ENCODE results near the gene ANGPTL8.

ANGPTL8 gene

DNA sequence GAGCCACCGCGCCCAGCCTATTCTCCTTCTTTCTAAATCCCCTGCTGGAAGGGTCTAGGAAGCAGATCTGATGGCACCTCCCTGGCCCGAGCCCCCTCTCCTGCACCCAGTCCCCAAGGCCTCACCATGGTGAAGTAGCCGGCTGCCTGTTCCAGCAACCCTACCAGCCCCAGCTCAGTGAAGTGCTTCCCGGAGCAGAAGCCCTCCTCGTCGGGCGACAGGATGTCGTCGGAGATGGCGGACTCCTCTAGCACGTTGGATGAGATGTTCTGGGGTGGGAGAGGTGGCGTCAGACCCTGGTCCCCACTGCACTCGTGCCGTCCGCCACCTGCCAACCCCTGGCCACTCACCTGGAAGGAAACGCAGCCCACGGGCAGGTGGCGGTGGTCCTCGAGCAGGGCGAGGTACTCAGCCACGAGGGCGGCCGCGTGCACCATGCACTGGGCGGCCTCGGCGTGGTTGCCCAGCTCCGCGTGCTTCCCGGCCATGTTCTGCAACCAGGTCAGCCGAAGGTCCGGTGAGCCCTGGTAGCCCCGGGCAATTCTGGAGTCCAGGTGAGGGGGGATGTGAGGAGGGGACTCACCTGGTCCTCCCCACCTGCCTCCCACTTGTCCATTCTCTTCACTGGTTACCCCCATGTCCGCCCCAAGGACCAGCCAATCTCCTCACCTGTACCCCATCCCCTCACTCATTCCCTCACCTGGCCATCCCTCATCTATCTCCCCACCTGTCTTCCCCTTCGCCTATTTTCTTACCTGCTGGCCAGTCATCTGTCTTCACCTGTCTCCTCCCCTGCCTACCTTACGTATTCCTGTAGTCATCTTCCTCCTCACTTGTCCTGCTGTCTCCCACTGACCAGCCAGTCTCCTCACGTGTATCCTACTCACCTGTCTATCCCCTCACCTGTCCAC is 30.6 kb upstream of the ANGPTL8 start:
- Mint-ChIP-seq H3K4me1 (no peaks in the 10 kb centered on the region), H3K4me3 (no peak overlapping the region), H3K27ac (no peak overlapping the region), H3K27me3 (ENCODE audit: low read depth, poor library complexity) (peaks cover 6% of the 10 kb centered on the region), H3K9me3 (no peaks in the 10 kb centered on the region), H3K36me3 (ENCODE audit: low read depth) (peaks cover 27% of the 10 kb centered on the region)
- no peak for DNase-seq
- TF ChIP-seq, protein P1, sequence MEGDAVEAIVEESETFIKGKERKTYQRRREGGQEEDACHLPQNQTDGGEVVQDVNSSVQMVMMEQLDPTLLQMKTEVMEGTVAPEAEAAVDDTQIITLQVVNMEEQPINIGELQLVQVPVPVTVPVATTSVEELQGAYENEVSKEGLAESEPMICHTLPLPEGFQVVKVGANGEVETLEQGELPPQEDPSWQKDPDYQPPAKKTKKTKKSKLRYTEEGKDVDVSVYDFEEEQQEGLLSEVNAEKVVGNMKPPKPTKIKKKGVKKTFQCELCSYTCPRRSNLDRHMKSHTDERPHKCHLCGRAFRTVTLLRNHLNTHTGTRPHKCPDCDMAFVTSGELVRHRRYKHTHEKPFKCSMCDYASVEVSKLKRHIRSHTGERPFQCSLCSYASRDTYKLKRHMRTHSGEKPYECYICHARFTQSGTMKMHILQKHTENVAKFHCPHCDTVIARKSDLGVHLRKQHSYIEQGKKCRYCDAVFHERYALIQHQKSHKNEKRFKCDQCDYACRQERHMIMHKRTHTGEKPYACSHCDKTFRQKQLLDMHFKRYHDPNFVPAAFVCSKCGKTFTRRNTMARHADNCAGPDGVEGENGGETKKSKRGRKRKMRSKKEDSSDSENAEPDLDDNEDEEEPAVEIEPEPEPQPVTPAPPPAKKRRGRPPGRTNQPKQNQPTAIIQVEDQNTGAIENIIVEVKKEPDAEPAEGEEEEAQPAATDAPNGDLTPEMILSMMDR (IDR thresholded peaks at IDR 0.05), result no peak

DNA sequence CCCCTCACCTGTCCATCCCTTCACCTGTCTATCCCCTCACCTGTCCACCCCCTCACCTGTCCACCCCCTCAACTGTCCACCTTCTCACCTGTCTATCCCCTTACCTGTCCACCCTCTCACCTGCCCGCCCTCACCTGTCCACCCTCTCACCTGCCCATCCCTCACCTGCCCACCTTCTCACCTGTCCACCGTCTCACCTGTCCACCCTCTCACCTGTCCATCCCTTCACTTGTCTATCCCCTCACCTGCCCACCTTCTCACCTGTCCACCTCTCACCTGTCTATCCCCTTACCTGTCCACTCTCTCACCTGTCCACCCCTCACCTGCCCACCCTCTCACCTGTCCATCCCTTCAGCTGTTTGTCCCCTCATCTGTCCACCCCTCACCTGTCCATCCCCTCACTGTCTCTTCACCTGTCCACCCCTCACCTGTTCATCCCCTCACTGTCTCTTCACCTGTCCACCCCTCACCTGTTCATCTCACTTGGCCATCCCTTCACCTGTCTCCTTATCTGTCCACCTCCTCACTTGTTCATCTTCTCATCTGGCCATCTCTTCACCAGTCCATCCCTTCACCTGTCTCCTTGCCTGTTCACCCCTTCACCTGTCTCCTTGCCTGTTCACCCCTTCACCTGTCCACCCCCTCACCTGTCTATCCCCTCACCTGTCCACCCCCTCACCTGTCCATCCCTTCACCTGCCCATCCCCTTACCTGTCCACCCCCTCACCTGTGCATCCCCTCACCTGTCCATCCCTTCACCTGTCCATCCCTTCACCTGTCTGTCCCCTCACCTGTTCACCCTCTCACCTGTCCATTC is 29.4 kb upstream of the ANGPTL8 start:
- TF ChIP-seq, protein P1 (IDR thresholded peaks at IDR 0.05), result no peak

DNA sequence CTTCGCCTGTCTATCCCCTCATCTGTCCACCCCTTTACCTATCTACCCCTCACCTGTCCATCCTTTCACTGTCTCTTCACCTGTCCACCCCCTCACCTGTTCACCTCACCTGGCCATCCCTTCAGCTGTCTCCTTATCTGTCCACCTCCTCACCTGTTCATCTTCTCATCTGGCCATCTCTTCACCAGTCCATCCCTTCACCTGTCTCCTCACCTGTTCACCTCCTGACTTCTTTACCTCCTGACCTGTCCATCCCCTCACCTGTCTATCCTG is 28.8 kb upstream of the ANGPTL8 start:
- Mint-ChIP-seq H3K9me3 (no peaks in the 10 kb centered on the region), H3K4me1 (no peaks in the 10 kb centered on the region), H3K27ac (no peak overlapping the region), H3K4me3 (no peak overlapping the region), H3K36me3 (ENCODE audit: low read depth) (peaks cover 37% of the 10 kb centered on the region), H3K27me3 (ENCODE audit: low read depth, poor library complexity) (peaks cover 6% of the 10 kb centered on the region)
- no peak for DNase-seq
- TF ChIP-seq, protein P1 (IDR thresholded peaks at IDR 0.05), result no peak

More for the DNA sequence above, 29.4 kb upstream of the ANGPTL8 start:
- no peak overlapping the region for H3K4me3 Mint-ChIP-seq
- H3K9me3 Mint-ChIP-seq, result no peaks in the 10 kb centered on the region
- H3K36me3 Mint-ChIP-seq (ENCODE audit: low read depth), result peaks cover 32% of the 10 kb centered on the region
- no peaks in the 10 kb centered on the region for H3K4me1 Mint-ChIP-seq
- H3K27ac Mint-ChIP-seq, result no peak overlapping the region
- no peak for DNase-seq
- peaks cover 6% of the 10 kb centered on the region for H3K27me3 Mint-ChIP-seq (ENCODE audit: low read depth, poor library complexity)

DNA sequence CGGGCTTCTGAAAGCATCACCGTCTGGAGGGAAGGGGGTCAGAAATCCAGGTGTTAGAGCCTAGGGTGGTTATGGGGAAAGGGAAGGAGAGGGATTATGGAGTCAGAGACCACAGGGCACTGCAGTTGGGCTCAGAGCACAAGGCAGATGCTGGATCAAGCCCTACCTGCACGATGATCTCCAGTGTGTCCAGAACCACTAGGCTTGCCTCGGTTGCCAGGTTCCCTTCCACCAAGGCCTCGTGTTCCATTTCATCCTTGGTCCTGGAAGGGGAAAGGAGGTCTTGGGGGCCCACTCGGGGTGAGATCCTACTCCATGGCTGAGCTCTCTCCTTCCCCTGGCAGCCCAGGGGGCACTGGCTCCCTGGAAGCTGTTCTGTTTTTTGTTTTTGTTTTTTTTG is 25.0 kb upstream of the ANGPTL8 start:
- Mint-ChIP-seq H3K27me3 (ENCODE audit: low read depth, poor library complexity) (peaks cover 6% of the 10 kb centered on the region), H3K9me3 (no peaks in the 10 kb centered on the region), H3K36me3 (ENCODE audit: low read depth) (peaks cover 40% of the 10 kb centered on the region), H3K4me3 (no peak overlapping the region), H3K4me1 (no peaks in the 10 kb centered on the region), H3K27ac (no peak overlapping the region)
- no peak for DNase-seq
- TF ChIP-seq, protein P1 (IDR thresholded peaks at IDR 0.05), result no peak

DNA sequence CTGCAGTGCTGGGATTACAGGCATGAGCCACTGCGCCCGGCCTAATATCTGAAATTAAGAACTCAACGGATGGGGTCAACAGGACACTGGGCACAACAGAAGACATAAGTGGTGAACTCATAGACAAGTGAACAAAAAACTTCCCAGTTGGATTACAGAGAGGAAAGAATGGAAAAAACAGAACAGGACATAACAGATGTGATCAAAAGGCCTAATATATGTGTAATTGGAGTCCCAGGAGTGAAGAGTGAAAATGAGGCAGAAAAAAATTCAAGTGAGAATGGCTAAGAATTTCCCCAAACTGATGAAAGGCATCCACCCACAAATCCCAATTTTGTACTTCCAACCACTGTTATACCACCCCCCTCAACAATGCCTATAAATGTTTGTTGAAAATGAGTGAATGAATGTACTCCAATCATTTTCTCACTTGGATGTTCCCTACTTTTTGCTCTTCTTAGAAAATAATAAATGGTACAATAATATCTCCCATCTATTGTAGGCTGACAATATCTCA is 18.3 kb upstream of the ANGPTL8 start:
- TF ChIP-seq, protein P1 (IDR thresholded peaks at IDR 0.05), result no peak
- no peak for DNase-seq
- no peaks in the 10 kb centered on the region for H3K27me3 Mint-ChIP-seq (ENCODE audit: low read depth, poor library complexity)
- H3K36me3 Mint-ChIP-seq (ENCODE audit: low read depth), result peaks cover 55% of the 10 kb centered on the region
- H3K27ac Mint-ChIP-seq, result no peak overlapping the region
- peaks cover 31% of the 10 kb centered on the region for H3K9me3 Mint-ChIP-seq
- no peaks in the 10 kb centered on the region for H3K4me1 Mint-ChIP-seq
- H3K4me3 Mint-ChIP-seq, result no peak overlapping the region

Measured in nephron progenitor cell (in vitro differentiated cells).